ENCODE data around the gene RIN3. TPM values are rescaled to one million over a fixed set of nuclear protein-coding genes. Genes with fewer than 3 reads are reported as not detected.
A peak's percentile ranks its signal among the peaks of the same experiment; 100 is the strongest.

The RIN3 gene
- total RNA-seq, 1 experiment from 2014 or later, result 1.5 TPM

DNA sequence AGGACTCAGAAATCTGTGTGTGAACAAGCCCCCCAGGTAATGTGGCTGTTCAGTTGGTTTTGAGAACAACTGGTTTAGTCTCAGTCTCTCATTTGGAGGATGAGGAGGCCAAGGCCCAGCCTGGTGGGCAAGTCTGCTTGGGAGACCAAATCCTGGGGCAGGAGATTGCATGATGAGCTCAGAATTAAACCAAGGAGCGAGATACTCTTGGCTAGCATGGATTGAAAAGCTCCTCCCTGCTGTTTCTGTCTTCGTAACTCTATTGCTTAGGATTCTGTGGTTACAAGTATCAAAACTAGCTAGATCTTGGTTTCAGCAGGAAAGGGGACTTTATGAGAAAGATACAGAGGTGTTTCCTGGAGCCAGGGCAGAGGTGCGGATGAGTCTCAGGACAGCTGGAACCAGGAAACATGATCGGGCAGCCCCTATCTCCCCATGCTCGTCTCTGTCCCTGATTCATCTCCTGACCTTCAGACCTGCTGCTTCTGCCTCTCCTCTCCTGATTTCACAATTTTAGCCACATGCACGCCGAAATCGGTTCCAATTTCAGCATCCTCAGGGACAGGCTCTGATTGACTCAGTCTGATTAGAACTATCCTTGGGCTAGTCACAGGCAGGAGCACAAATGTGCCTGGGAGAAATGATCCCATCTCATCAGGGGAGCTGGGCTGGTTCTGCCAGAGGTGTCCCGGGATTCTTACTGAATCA lies 40.2 kb upstream of the RIN3 start:
- H3T11ph ChIP-seq (ENCODE audit: low read length), result no peak overlapping the region
- H3K18ac ChIP-seq (ENCODE audit: insufficient read length, low read depth, low read length), result no peak overlapping the region
- H3K23ac ChIP-seq (ENCODE audit: insufficient read length, low read depth, low read length), result no peak overlapping the region
- H2BK20ac ChIP-seq (ENCODE audit: low read depth, low read length, poor library complexity, severe bottlenecking), result no peak overlapping the region
- Mint-ChIP-seq H3K27me3 (ENCODE audit: low read depth) (peaks cover 6% of the 10 kb centered on the region), H3K36me3 (ENCODE audit: insufficient read depth in 1 of 3, low read depth in 3 of 3) (peaks cover 0 to 14% (median 0%) of the 10 kb centered on the region in 3 experiments; a peak in 4 of 7 replicates), H3K4me1 (peaks cover 38 to 39% of the 10 kb centered on the region in 2 experiments), H3K27ac (0 out of 7 replicates have a peak overlapping the region, but pooled peaks of 1 of the 3 experiments have one; percentile 80), H3K9me3 (peaks cover 12 to 17% of the 10 kb centered on the region in 2 experiments), H3K4me3 (no peak overlapping the region)
- no peak overlapping the region for H3K4me2 ChIP-seq (ENCODE audit: insufficient read depth, insufficient read length, low read length)
- H3K9ac ChIP-seq (ENCODE audit: extremely low read depth, insufficient read length, low read length), result no peak overlapping the region
- H2BK5ac ChIP-seq (ENCODE audit: insufficient read length, low read length), result no peak overlapping the region
- no peaks in the 10 kb centered on the region for H3K23me2 ChIP-seq (ENCODE audit: insufficient read length, low read depth, low read length, poor library complexity, severe bottlenecking)
- no peak for DNase-seq
- H3K14ac ChIP-seq (ENCODE audit: insufficient read depth, low read length), result no peak overlapping the region
- H4K8ac ChIP-seq (replicated peaks; ENCODE audit: insufficient read length, low read depth, low read length), result no peak overlapping the region
- H3K79me2 ChIP-seq (ENCODE audit: insufficient read depth, low read length), result no peaks in the 10 kb centered on the region
- H3K56ac ChIP-seq (ENCODE audit: insufficient read length, low read depth, low read length), result no peak overlapping the region
- TF ChIP-seq, protein P1, sequence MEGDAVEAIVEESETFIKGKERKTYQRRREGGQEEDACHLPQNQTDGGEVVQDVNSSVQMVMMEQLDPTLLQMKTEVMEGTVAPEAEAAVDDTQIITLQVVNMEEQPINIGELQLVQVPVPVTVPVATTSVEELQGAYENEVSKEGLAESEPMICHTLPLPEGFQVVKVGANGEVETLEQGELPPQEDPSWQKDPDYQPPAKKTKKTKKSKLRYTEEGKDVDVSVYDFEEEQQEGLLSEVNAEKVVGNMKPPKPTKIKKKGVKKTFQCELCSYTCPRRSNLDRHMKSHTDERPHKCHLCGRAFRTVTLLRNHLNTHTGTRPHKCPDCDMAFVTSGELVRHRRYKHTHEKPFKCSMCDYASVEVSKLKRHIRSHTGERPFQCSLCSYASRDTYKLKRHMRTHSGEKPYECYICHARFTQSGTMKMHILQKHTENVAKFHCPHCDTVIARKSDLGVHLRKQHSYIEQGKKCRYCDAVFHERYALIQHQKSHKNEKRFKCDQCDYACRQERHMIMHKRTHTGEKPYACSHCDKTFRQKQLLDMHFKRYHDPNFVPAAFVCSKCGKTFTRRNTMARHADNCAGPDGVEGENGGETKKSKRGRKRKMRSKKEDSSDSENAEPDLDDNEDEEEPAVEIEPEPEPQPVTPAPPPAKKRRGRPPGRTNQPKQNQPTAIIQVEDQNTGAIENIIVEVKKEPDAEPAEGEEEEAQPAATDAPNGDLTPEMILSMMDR (conservative IDR thresholded peaks at IDR 0.05), result no peak
- no CpG with 5 or more reads among the region's 9 CpGs for WGBS (ENCODE audit: extremely low coverage, insufficient read length, low lambda C conversion rate)
- H2BK15ac ChIP-seq (ENCODE audit: low read depth, low read length), result no peak overlapping the region
- no peaks in the 10 kb centered on the region for H4K20me1 ChIP-seq (ENCODE audit: control insufficient read depth, insufficient read depth, insufficient read length)
- H2BK120ac ChIP-seq (ENCODE audit: low read depth, low read length, poor library complexity, severe bottlenecking), result no peak overlapping the region
- H4K5ac ChIP-seq (ENCODE audit: insufficient read length, low read depth, low read length), result no peak overlapping the region
- H4K91ac ChIP-seq (ENCODE audit: insufficient read length, low read depth, low read length), result peak overlapping the region; percentile 47
- H3K79me1 ChIP-seq (ENCODE audit: insufficient read depth, low read depth, low read length, poor library complexity, severe bottlenecking), result no peaks in the 10 kb centered on the region
- H2BK12ac ChIP-seq (ENCODE audit: insufficient read length, low read depth, low read length), result no peak overlapping the region
- no peak overlapping the region for H2AFZ ChIP-seq (ENCODE audit: low read length)
- no peak overlapping the region for H2AK5ac ChIP-seq (ENCODE audit: insufficient read length, low read length)
- no peaks in the 10 kb centered on the region; the same call in 1 of the 2 replicates for H3K27me3 ChIP-seq (ENCODE audit: insufficient read depth, low read length)
- H3K4me1 ChIP-seq (ENCODE audit: insufficient read depth, low read length), result peaks cover 11% of the 10 kb centered on the region
- no peak overlapping the region for H3K4ac ChIP-seq (ENCODE audit: low read depth, low read length)
- no peak overlapping the region for H3K27ac ChIP-seq (ENCODE audit: insufficient read length, low read depth, low read length)
- H3K9me3 ChIP-seq (ENCODE audit: control insufficient read depth, low read depth, low read length), result no peaks in the 10 kb centered on the region
